Measurements from ENCODE around the gene ICAM4. TPM values are rescaled to one million over a fixed set of nuclear protein-coding genes. Genes with fewer than 3 reads are reported as not detected.

ICAM4 gene
- total RNA-seq, 2 donors from 2014 or later = 0.26 TPM; not detected in 1

- no peak for ATAC-seq
- Histone ChIP-seq H3K27me3 (no peaks in the 10 kb centered on the region), H3K27ac (no peak overlapping the region), H3K9me3 (no peaks in the 10 kb centered on the region), H3K4me3 (no peak overlapping the region), H3K36me3 (replicated peaks in 1 of 2; ENCODE audit: insufficient read depth in 1 of 2, low read depth in 2 of 2) (peaks cover 0 to 18% of the 10 kb centered on the region in 2 donors), H3K4me1 (peaks cover 16% of the 10 kb centered on the region)
- intact Hi-C loops (cut with DNase I) = no loop called here
- WGBS, 2 donors = 81 to 85% methylated on average over 14 to 28 of the region's 29 CpGs
- TF ChIP-seq POLR2A (IDR thresholded peaks at IDR 0.05) (no peak), CTCF (IDR thresholded peaks at IDR 0.05) (no peak)
- DNase-seq = no peak
Measured at GRCh38 chr19:10317045-10317856, 30.5 kb downstream of the ICAM4 start.

GRCh38 chr19:10317857-10318462 is 31.2 kb downstream of the ICAM4 start:
- Histone ChIP-seq H3K36me3 (replicated peaks in 1 of 2; ENCODE audit: insufficient read depth in 1 of 2, low read depth in 2 of 2) (peaks cover 0 to 22% of the 10 kb centered on the region in 2 donors), H3K4me3 (no peak overlapping the region), H3K9me3 (no peaks in the 10 kb centered on the region), H3K27me3 (no peaks in the 10 kb centered on the region), H3K27ac (no peak overlapping the region), H3K4me1 (peaks cover 16% of the 10 kb centered on the region)
- no peak for ATAC-seq
- TF ChIP-seq POLR2A (IDR thresholded peaks at IDR 0.05) = no peak
- TF ChIP-seq CTCF (IDR thresholded peaks at IDR 0.05) = no peak
- WGBS, 2 donors = 90 to 97% methylated on average over 12 to 14 of the region's 15 CpGs
- no peak for DNase-seq
- intact Hi-C loops (cut with DNase I) = no loop called here

GRCh38 chr19:10318807-10319682 is 32.3 kb downstream of the ICAM4 start:
- DNase-seq (no peak), ATAC-seq (no peak)
- TF ChIP-seq CTCF (IDR thresholded peaks at IDR 0.05) = no peak
- TF ChIP-seq POLR2A (IDR thresholded peaks at IDR 0.05) = no peak
- Histone ChIP-seq H3K4me3 (no peak overlapping the region), H3K36me3 (replicated peaks in 1 of 2; ENCODE audit: insufficient read depth in 1 of 2, low read depth in 2 of 2) (peaks cover 0 to 22% of the 10 kb centered on the region in 2 donors), H3K27ac (no peak overlapping the region), H3K27me3 (no peaks in the 10 kb centered on the region), H3K9me3 (no peaks in the 10 kb centered on the region), H3K4me1 (peaks cover 16% of the 10 kb centered on the region)
- intact Hi-C loops (cut with DNase I) = no loop called here
- WGBS, 2 donors = 88 to 90% methylated on average over 13 of the region's 13 CpGs

GRCh38 chr19:10320602-10321416 is 34.1 kb downstream of the ICAM4 start:
- peaks cover 0 to 22% of the 10 kb centered on the region in 2 donors for H3K36me3 ChIP-seq (replicated peaks in 1 of 2; ENCODE audit: insufficient read depth in 1 of 2, low read depth in 2 of 2)
- no peak overlapping the region for H3K27ac ChIP-seq
- WGBS, 2 donors = 85 to 91% methylated on average over 7 to 11 of the region's 32 CpGs
- ATAC-seq (no peak), DNase-seq (no peak)
- H3K9me3 ChIP-seq = no peaks in the 10 kb centered on the region
- intact Hi-C loops (cut with DNase I) = no loop called here
- no peak overlapping the region for H3K4me3 ChIP-seq
- TF ChIP-seq CTCF (IDR thresholded peaks at IDR 0.05) (no peak), POLR2A (IDR thresholded peaks at IDR 0.05) (no peak)
- peaks cover 8% of the 10 kb centered on the region for H3K4me1 ChIP-seq
- H3K27me3 ChIP-seq = no peaks in the 10 kb centered on the region
